Neural crest cell (in vitro differentiated cells): ENCODE measurements around the gene TBC1D3. TPM values are rescaled to one million over a fixed set of nuclear protein-coding genes. Genes with fewer than 3 reads are reported as not detected.
"Not testable (repeated sequence)": the region's sequence is repeated elsewhere in the genome, so short reads cannot be mapped to it uniquely, and the experiment has no call there.

ENCODE experiments used
- DNase-seq: peaks from one replicate; pipeline ENCODE4 v3.0.0; 2021; ENCODE audit warnings: low read depth, mixed read lengths, low spot score
- H3K27ac Mint-ChIP-seq: one replicate; pipeline ENCODE4 v1.8.0; 2021; ENCODE audit warnings: mild to moderate bottlenecking, mixed read lengths; ENCODE audit not compliant: unreplicated experiment
- H3K27me3 Mint-ChIP-seq: 2 replicates; pipeline ENCODE4 v1.8.0; 2021; ENCODE audit warnings: low read depth, mild to moderate bottlenecking, mixed read lengths
- H3K36me3 Mint-ChIP-seq: 2 replicates; pipeline ENCODE4 v1.8.0; 2021; ENCODE audit warnings: low read depth, mild to moderate bottlenecking, mixed read lengths
- H3K4me1 Mint-ChIP-seq: 2 replicates; pipeline ENCODE4 v1.8.0; 2021; ENCODE audit warnings: mixed read lengths
- H3K4me3 Mint-ChIP-seq: one replicate; pipeline ENCODE4 v1.8.0; 2021; ENCODE audit warnings: mild to moderate bottlenecking, mixed read lengths
- H3K9me3 Mint-ChIP-seq: 2 replicates; pipeline ENCODE4 v1.8.0; 2021; ENCODE audit warnings: mixed read lengths
- long read RNA-seq: library from polyadenylated mRNA; unstranded; transcript quantifications from one replicate; pipeline ENCODE4 v2.0.0, GENCODE V29; 2020
- total RNA-seq: library from RNA; stranded (reverse); gene quantifications from 2 replicates; pipeline ENCODE4 v1.2.1, GENCODE V29; 2021

The TBC1D3 gene
- total RNA-seq = not detected in 2 replicates
- long read RNA-seq = 0 reads

- H3K36me3 Mint-ChIP-seq, H3K4me1 Mint-ChIP-seq, H3K27me3 Mint-ChIP-seq: not testable (repeated sequence)
Measured at GRCh38 chr17:38192455-38192854, at the start of gene TBC1D3. Gene TBC1D3 (minus strand): TSS chr17:38192555. CDS start chr17:38191029, 1,526 bp downstream.

GRCh38 chr17:38232790-38233189 is 40.4 kb upstream of the TBC1D3 start:
- H3K4me3 Mint-ChIP-seq, H3K9me3 Mint-ChIP-seq, H3K27me3 Mint-ChIP-seq, DNase-seq, H3K36me3 Mint-ChIP-seq, H3K27ac Mint-ChIP-seq, H3K4me1 Mint-ChIP-seq: not testable (repeated sequence)

More at GRCh38 chr17:38192455-38192854, at the start of gene TBC1D3:
- H3K9me3 Mint-ChIP-seq, H3K27ac Mint-ChIP-seq, H3K4me3 Mint-ChIP-seq, DNase-seq: not testable (repeated sequence)

GRCh38 chr17:38225844-38226495 is 33.6 kb upstream of the TBC1D3 start:
- H3K4me1 Mint-ChIP-seq, H3K9me3 Mint-ChIP-seq, H3K27ac Mint-ChIP-seq, H3K4me3 Mint-ChIP-seq, DNase-seq, H3K36me3 Mint-ChIP-seq, H3K27me3 Mint-ChIP-seq: not testable (repeated sequence)

- H3K36me3 Mint-ChIP-seq, DNase-seq, H3K4me1 Mint-ChIP-seq, H3K27me3 Mint-ChIP-seq, H3K9me3 Mint-ChIP-seq, H3K27ac Mint-ChIP-seq, H3K4me3 Mint-ChIP-seq: not testable (repeated sequence)
Measured at GRCh38 chr17:38220867-38221266, 28.5 kb upstream of the TBC1D3 start.

GRCh38 chr17:38200271-38200670 is 7.9 kb upstream of the TBC1D3 start:
- H3K4me3 Mint-ChIP-seq, DNase-seq, H3K27me3 Mint-ChIP-seq, H3K36me3 Mint-ChIP-seq, H3K4me1 Mint-ChIP-seq, H3K27ac Mint-ChIP-seq, H3K9me3 Mint-ChIP-seq: not testable (repeated sequence)

- not testable (repeated sequence) for H3K27ac Mint-ChIP-seq, H3K9me3 Mint-ChIP-seq, H3K4me3 Mint-ChIP-seq, H3K4me1 Mint-ChIP-seq, H3K36me3 Mint-ChIP-seq, H3K27me3 Mint-ChIP-seq
- peak; percentile 0 for DNase-seq
Measured at GRCh38 chr17:38134860-38135259, 57.5 kb downstream of the TBC1D3 start.

Other genes starting within 250 kb of the TBC1D3 start
- gene TBC1D3L, start 203.5 kb downstream of the TBC1D3 start, total RNA-seq = 26.7 and 26.9 TPM in 2 replicates
- gene TBC1D3D, start 188.6 kb downstream of the TBC1D3 start, total RNA-seq = 0.23 and 0.50 TPM in 2 replicates
- gene TBC1D3C, start 123.9 kb downstream of the TBC1D3 start, total RNA-seq = not detected in 2 replicates
- not detected in 2 replicates for gene TBC1D3E, start 64.6 kb downstream of the TBC1D3 start, total RNA-seq
- 45.5 and 47.5 TPM in 2 replicates for gene MRPL45, start 104.6 kb upstream of the TBC1D3 start, total RNA-seq
- gene GPR179, start 151.4 kb upstream of the TBC1D3 start, total RNA-seq = 0.07 and 0.20 TPM in 2 replicates
- 35.3 and 37.9 TPM in 2 replicates for gene SOCS7, start 159.3 kb upstream of the TBC1D3 start, total RNA-seq
- 25.7 and 30.0 TPM in 2 replicates for gene ARHGAP23, start 235.9 kb upstream of the TBC1D3 start, total RNA-seq